ENCODE data around the gene CES5A.
"Not testable (repeated sequence)": the region's sequence is repeated elsewhere in the genome, so short reads cannot be mapped to it uniquely, and the experiment has no call there.

CES5A gene

GRCh38 chr16:55875273-55875672 lies at the start of gene CES5A:
TSS of gene CES5A (minus strand) at chr16:55875373. CDS start at chr16:55875221, 152 bp downstream.
- no peak for DNase-seq

GRCh38 chr16:55922662-55923061 lies 47.5 kb upstream of the CES5A start:
- DNase-seq, result no peak

- DNase-seq, result no peak
These were observed 42.4 kb upstream of the CES5A start for GRCh38 chr16:55917373-55918160.

GRCh38 chr16:55915096-55915827 lies 40.1 kb upstream of the CES5A start:
- no peak for DNase-seq

GRCh38 chr16:55914383-55914782 lies 39.2 kb upstream of the CES5A start:
- no peak for DNase-seq

- DNase-seq, result no peak
These were observed 38.5 kb upstream of the CES5A start for GRCh38 chr16:55913716-55914115.

- DNase-seq, result not testable (repeated sequence)
These were observed 37.9 kb upstream of the CES5A start for GRCh38 chr16:55913121-55913520.

- DNase-seq, result no peak
These were observed 36.8 kb upstream of the CES5A start for GRCh38 chr16:55912022-55912421.

- DNase-seq, result no peak
These were observed 36.4 kb upstream of the CES5A start for GRCh38 chr16:55911616-55912015.

- no peak for DNase-seq
These were observed 34.7 kb upstream of the CES5A start for GRCh38 chr16:55909876-55910275.

- no peak for DNase-seq
These were observed 33.5 kb upstream of the CES5A start for GRCh38 chr16:55908641-55909040.

GRCh38 chr16:55907661-55908060 lies 32.5 kb upstream of the CES5A start:
- no peak for DNase-seq

GRCh38 chr16:55906123-55906522 lies 30.9 kb upstream of the CES5A start:
- no peak for DNase-seq

- no peak for DNase-seq
These were observed 30.5 kb upstream of the CES5A start for GRCh38 chr16:55905651-55906050.

GRCh38 chr16:55901566-55902217 lies 26.5 kb upstream of the CES5A start:
- no peak for DNase-seq

- DNase-seq, result no peak
These were observed 25.6 kb upstream of the CES5A start for GRCh38 chr16:55900616-55901393.

- DNase-seq, result no peak
These were observed 24.7 kb upstream of the CES5A start for GRCh38 chr16:55899857-55900256.

GRCh38 chr16:55898592-55898991 lies 23.4 kb upstream of the CES5A start:
- DNase-seq, result no peak

- no peak for DNase-seq
These were observed 17.6 kb upstream of the CES5A start for GRCh38 chr16:55892821-55893220.

GRCh38 chr16:55889518-55889917 lies 14.3 kb upstream of the CES5A start:
- DNase-seq, result no peak

- DNase-seq, result no peak
These were observed 13.4 kb upstream of the CES5A start for GRCh38 chr16:55888546-55888945.

- no peak for DNase-seq
These were observed 1.7 kb upstream of the CES5A start for GRCh38 chr16:55876854-55877253.

GRCh38 chr16:55873122-55873521 lies 2.1 kb downstream of the CES5A start:
- no peak for DNase-seq
